Chondrocyte (in vitro differentiated cells): ENCODE data around the gene HIF3A. TPM values are rescaled to one million over a fixed set of nuclear protein-coding genes. Genes with fewer than 3 reads are reported as not detected.
"Not testable (repeated sequence)": the region's sequence is repeated elsewhere in the genome, so short reads cannot be mapped to it uniquely, and the experiment has no call there.

Source experiments
- DNase-seq: peaks from one replicate; pipeline ENCODE4 v3.0.0; 2021; ENCODE audit warnings: mixed read lengths, low spot score
- H3K27ac Mint-ChIP-seq: one replicate; pipeline ENCODE4 v1.8.0; 2021; ENCODE audit warnings: mild to moderate bottlenecking, moderate library complexity, mixed read lengths; ENCODE audit not compliant: unreplicated experiment
- H3K27me3 Mint-ChIP-seq: 2 replicates; pipeline ENCODE4 v1.8.0; 2021; ENCODE audit warnings: low read depth, mixed read lengths
- H3K36me3 Mint-ChIP-seq: 2 replicates; pipeline ENCODE4 v1.8.0; 2021; ENCODE audit warnings: low read depth, mixed read lengths
- H3K4me1 Mint-ChIP-seq: 2 replicates; pipeline ENCODE4 v1.8.0; 2021; ENCODE audit warnings: low read depth, mild to moderate bottlenecking, mixed read lengths
- H3K4me3 Mint-ChIP-seq: one replicate; pipeline ENCODE4 v1.8.0; 2021; ENCODE audit warnings: mild to moderate bottlenecking, moderate library complexity, mixed read lengths; ENCODE audit not compliant: unreplicated experiment
- H3K9me3 Mint-ChIP-seq: 2 replicates; pipeline ENCODE4 v1.8.0; 2021; ENCODE audit warnings: low read depth, mixed read lengths
- total RNA-seq: library from RNA; stranded (reverse); gene quantifications from 3 replicates; pipeline ENCODE4 v1.2.1, GENCODE V29; 2021
- TF ChIP-seq, protein P1 (sequence below): fragments of 200-600 bp; sonication (generic); IDR thresholded peaks from 2 replicates; pipeline ENCODE4 v1.5.0; 2021; ENCODE audit warnings: antibody characterized with exemption, mild to moderate bottlenecking, moderate library complexity

HIF3A gene
- total RNA-seq, 1 donor from 2014 or later, result 88.1 TPM

GRCh38 chr19:46303691-46304397, 7.0 kb downstream of the HIF3A start:
- DNase-seq, result no peak
- peak overlapping the region; percentile 36 for H3K4me3 Mint-ChIP-seq

DNA sequence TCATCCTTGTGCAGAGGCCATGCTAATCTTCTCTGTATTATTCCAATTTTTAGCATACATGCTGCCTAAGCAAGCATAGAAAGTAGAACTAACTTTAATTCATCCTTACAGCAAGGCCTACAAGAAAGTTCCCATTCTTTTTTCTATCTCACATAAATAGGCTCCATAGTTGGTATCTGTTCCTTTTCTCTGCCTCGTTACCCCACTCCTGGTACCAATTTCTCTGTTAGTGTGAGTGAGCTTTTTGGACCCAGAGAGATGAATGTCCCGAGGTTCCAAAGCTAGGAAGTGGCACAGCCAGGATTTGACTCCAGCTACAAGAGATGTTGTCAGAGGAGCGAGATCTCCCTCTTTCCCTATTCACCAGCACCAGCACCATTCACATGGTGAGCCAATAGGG, 9.7 kb downstream of the HIF3A start:
- TF ChIP-seq, protein P1, sequence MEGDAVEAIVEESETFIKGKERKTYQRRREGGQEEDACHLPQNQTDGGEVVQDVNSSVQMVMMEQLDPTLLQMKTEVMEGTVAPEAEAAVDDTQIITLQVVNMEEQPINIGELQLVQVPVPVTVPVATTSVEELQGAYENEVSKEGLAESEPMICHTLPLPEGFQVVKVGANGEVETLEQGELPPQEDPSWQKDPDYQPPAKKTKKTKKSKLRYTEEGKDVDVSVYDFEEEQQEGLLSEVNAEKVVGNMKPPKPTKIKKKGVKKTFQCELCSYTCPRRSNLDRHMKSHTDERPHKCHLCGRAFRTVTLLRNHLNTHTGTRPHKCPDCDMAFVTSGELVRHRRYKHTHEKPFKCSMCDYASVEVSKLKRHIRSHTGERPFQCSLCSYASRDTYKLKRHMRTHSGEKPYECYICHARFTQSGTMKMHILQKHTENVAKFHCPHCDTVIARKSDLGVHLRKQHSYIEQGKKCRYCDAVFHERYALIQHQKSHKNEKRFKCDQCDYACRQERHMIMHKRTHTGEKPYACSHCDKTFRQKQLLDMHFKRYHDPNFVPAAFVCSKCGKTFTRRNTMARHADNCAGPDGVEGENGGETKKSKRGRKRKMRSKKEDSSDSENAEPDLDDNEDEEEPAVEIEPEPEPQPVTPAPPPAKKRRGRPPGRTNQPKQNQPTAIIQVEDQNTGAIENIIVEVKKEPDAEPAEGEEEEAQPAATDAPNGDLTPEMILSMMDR, result no peak
- Mint-ChIP-seq H3K36me3 (peaks cover 53% of the 10 kb centered on the region), H3K27ac (no peak overlapping the region), H3K9me3 (peaks cover 8% of the 10 kb centered on the region), H3K4me1 (peaks cover 27% of the 10 kb centered on the region), H3K4me3 (no peak overlapping the region), H3K27me3 (no peaks in the 10 kb centered on the region)
- no peak for DNase-seq

More at GRCh38 chr19:46303691-46304397, 7.0 kb downstream of the HIF3A start:
- Mint-ChIP-seq H3K27me3 (no peaks in the 10 kb centered on the region), H3K27ac (no peak overlapping the region), H3K4me1 (peaks cover 52% of the 10 kb centered on the region), H3K9me3 (peaks cover 8% of the 10 kb centered on the region), H3K36me3 (peaks cover 39% of the 10 kb centered on the region)
- TF ChIP-seq, protein P1, result no peak

GRCh38 chr19:46308510-46308909, 11.7 kb downstream of the HIF3A start:
- TF ChIP-seq, protein P1, result no peak
- Mint-ChIP-seq H3K36me3 (peaks cover 64% of the 10 kb centered on the region), H3K27me3 (no peaks in the 10 kb centered on the region)

DNA sequence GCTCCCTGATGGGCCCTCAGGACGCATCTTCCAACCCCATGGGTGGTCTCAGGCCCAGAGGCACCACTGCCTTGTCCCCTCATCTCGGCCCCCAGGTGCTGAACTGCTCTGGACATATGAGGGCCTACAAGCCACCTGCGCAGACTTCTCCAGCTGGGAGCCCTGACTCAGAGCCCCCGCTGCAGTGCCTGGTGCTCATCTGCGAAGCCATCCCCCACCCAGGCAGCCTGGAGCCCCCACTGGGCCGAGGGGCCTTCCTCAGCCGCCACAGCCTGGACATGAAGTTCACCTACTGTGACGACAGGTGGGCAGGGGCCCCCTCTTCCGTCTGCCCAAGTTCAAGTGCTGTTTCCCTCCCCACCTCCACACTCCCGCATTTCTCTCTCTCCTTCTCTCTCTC, 12.2 kb downstream of the HIF3A start:
- H3K36me3 Mint-ChIP-seq, result peaks cover 62% of the 10 kb centered on the region
- H3K27me3 Mint-ChIP-seq, result no peaks in the 10 kb centered on the region
- H3K27ac Mint-ChIP-seq, result peak overlapping the region; percentile 65
- DNase-seq, result no peak
- H3K4me1 Mint-ChIP-seq, result peaks cover 11% of the 10 kb centered on the region
- peaks cover 8% of the 10 kb centered on the region for H3K9me3 Mint-ChIP-seq
- TF ChIP-seq, protein P1, result no peak
- H3K4me3 Mint-ChIP-seq, result no peak overlapping the region

More at GRCh38 chr19:46308510-46308909, 11.7 kb downstream of the HIF3A start:
- Mint-ChIP-seq H3K27ac (no peak overlapping the region), H3K9me3 (peaks cover 8% of the 10 kb centered on the region), H3K4me3 (no peak overlapping the region), H3K4me1 (peaks cover 13% of the 10 kb centered on the region)
- peak; percentile 92 for DNase-seq

GRCh38 chr19:46311444-46311843, 14.6 kb downstream of the HIF3A start:
- H3K36me3 Mint-ChIP-seq, result peaks cover 43% of the 10 kb centered on the region
- no peaks in the 10 kb centered on the region for H3K9me3 Mint-ChIP-seq
- no peak for DNase-seq
- H3K27ac Mint-ChIP-seq, result no peak overlapping the region
- peaks cover 3% of the 10 kb centered on the region for H3K4me1 Mint-ChIP-seq
- no peaks in the 10 kb centered on the region for H3K27me3 Mint-ChIP-seq
- H3K4me3 Mint-ChIP-seq, result no peak overlapping the region
- TF ChIP-seq, protein P1, result no peak

- peaks cover 36% of the 10 kb centered on the region for H3K36me3 Mint-ChIP-seq
- H3K4me3 Mint-ChIP-seq, H3K27ac Mint-ChIP-seq, H3K9me3 Mint-ChIP-seq, DNase-seq, H3K4me1 Mint-ChIP-seq, H3K27me3 Mint-ChIP-seq: not testable (repeated sequence)
Observed at GRCh38 chr19:46313540-46314469, 17.0 kb downstream of the HIF3A start.
